CD4-positive, alpha-beta T cell treated with Interleukin-6 at 100 ng/mL for 8 hours (primary cell): ENCODE measurements around the gene MAML3.
A peak's percentile ranks its signal among the peaks of the same experiment; 100 is the strongest.

Experiments
- DNase-seq: peaks from one replicate; pipeline ENCODE4 v3.0.0-alpha.2; 2020; ENCODE audit warnings: mixed read lengths, low spot score

Gene MAML3

DNA sequence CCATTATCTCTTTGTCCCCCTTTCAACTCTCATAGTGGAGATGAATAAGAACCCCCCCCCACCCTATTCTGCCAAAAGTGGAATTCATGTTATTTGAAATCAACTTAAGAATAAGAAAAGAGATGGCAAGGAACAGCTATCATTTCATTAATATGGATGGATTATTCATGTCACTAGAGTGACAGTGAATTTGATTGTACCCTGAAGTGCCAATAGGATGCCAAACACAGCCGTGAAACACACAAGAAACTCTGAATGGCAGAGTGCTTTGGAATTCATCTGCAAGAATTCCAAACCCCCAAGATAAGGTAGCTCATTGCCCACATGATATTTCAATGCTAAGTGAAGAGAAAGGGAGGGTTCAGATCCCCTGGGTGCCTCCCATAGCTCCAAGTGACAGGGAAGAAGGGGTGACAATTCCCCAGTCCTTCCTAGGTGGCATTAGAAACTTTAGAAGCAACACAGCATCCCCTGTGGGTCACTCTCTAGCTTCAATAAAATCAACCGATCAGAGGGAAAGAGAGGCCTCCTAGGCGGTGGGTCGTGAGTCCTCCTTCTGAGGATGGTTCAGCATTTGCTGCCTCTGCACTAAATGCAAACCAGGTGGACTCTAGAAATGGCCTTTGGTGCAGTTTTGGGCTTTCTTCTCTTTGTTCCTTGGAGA lies 404.0 kb downstream of the MAML3 start:
- no peak for DNase-seq

DNA sequence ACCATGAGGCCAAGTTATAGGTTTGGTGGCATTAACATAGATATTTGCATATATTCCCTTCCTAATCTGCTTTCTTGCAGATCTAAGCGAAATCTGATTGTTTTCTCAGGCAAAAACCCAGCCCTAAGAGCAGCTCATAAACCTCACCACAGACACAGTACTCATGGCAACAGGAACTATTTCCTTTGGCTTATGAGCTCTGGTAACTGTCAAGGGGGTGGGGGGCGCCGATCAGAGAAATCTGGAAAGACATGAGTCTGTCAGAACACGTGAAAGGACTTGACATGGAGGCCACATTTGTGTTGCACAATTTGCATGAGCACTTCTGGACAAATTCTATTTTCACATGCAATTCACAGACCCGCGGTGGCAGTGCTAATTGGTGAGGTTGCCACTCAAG lies 404.6 kb downstream of the MAML3 start:
- no peak for DNase-seq

DNA sequence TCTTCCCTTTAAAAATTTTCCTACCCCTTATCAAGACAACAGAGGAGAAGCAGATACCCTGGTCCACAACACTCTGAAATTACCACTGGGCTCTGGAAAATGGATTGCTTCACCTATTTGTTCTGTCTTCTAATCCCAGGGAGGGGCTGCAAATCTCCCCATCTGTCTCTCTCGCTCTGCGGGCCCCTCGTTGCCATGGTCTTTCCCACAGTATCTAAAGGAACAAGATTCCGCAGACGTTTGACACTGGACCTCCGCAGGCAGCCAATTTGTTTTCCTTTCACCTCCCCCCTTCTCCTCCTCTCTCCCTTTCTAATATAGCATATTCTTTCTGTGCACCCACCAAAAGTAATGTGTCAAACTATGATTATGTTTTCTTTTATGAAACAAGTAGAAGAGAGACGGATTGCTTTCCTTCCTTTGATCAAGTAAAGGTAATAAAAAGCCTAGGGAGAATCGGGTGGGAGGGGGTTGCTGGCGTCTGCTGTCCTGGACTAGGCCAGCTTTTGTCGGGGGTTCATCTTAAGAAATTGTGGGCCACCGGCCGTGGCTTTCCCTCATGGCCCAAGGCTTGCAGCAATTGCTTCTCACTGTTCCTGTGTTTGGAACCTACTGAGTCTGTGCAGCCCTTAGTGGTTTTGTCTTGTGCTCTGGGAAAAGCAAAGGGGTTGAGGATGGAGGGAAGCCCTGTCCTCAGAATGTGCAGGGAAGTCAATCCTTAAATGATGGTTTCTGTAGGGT lies 407.4 kb downstream of the MAML3 start:
- DNase-seq = no peak

DNA sequence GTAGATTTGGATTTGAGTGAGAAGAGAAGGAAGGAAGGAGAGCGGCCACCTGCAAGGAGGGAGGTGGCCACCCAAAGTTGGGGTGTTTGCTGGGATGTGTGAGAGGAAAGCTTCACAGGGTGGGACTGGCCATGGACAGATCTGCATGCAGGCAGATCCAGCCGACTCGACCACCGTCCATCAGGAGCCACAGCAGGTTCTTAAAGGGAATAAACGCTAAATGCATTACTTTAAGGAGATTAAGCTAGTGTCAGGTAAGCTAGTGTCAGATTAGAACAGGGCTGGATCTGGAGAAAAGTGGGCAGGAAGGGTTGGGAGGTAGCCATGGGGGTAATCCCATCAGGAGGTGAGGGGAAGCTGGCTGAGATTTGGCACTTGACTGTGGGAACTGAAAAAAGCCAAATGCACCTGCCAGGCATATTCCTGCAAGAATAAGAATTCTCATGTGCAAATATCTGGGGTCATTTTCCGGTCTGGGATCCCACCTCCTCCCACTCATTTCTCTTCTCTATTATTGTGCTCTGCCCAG lies 408.8 kb downstream of the MAML3 start:
- DNase-seq = no peak

DNA sequence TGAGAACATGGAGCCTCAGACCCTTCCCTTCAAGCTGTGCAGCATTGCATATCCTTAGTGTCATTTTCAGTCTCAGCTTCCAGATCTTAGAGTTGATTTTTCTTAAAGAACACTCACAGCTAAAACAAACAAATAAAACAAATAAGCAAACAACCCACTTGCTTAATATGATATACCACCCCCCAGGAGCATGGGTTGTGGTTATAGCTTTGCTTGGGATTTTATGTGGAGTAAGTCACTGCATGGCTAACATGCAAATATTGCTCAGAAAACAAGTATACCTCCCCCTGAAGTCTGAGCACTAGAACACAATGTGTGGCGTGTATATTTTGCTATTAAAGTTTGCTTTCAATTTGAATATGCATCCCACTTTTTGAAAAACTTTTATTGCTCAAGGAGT lies 409.8 kb downstream of the MAML3 start:
- DNase-seq = no peak

DNA sequence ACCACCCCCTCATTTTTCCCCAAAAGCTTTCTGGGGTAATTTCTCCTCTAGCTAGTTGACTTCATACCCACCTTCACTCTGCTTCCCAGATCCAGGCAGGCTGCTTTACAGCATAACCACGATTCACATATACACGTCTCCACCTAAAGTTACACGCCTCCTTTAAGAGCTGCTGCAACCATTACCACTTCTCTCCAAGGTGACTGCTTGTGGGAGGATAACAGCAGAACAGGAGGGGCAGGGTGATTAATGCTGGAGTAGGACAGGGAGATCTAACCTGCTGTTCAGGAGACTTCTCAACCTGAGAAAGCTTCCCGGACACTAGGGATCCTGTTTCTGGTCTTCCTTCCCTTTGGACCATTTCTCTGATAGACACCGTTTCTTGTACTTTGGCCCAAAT lies 411.0 kb downstream of the MAML3 start:
- DNase-seq = no peak

DNA sequence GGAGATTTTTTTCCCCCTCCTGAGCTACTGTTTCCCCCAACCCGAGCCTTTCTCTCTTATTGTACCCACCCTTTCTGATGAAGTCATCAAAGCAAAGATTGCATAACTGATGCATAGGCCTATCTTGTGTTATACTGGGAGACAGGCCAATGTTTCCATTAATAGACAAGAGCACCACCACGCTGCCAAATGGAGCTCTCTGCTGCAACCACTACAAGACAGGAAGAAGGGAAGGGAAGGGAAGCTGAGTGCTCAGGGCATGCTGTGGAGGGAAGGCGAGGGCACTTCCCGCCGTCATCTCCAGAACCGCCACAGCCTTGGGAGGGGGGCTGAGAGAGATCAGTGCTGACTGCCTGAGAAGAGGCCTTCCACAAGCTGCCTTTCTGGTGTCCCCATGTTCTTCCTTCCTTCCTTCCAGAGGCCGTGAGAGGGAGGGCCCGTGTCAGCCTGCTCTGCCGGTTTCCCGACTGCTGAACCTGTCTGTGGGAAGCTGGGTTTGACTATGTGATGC lies 413.4 kb downstream of the MAML3 start:
- DNase-seq = no peak

DNA sequence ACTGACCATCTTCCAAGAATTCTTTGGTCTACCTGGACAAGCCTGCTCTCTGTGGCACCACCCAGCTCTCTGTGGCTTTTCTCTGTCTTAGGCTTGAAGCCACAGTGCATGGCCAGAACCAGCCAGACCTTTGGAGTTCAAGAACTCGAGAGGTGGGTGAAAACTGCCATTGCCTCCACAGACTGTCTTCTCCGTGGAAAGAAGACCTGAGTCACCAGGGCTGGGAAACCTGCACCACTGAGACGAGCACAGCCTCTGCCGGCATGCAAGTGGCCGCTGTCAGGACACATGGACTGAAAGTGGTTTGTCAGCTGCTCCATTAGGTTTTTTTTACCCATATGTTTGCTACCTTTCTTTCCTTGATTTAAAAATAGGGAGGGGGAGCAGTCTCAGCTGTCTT lies 413.9 kb downstream of the MAML3 start:
- DNase-seq = no peak

DNA sequence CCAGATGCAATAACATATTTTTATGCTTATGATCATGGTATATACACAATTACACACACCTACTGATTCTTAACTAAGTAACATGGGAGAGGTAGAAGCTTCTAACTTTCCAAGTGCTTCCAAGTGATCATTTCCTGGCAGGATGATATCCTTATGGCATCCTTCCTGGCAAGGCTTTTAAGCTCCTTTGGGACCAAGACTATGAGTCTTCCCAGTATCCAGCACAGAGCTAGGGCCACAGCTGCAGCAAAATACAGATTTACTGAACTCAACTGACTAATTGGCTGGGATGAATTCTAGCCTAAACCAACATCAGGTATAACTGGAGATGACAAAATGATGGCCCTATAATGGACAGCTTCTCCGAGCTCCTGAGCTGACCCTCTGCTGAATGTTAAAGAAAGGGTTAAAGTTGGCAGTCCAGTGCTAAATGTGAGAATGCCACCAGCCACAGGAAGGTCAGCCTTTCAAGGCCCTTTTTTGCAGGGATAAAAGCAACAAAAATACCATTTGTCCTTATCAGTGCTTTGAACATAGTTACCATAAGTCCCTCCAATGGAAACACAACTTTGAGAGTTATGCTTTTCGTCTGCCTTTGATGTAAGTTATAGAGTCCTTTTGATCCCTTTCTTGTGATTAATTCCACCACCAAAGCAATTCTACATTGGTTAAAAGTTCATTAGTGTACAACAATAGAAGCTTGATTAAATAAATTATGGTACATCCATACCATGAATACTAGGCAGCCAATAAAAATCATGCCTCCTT lies 415.0 kb downstream of the MAML3 start:
- DNase-seq = no peak

DNA sequence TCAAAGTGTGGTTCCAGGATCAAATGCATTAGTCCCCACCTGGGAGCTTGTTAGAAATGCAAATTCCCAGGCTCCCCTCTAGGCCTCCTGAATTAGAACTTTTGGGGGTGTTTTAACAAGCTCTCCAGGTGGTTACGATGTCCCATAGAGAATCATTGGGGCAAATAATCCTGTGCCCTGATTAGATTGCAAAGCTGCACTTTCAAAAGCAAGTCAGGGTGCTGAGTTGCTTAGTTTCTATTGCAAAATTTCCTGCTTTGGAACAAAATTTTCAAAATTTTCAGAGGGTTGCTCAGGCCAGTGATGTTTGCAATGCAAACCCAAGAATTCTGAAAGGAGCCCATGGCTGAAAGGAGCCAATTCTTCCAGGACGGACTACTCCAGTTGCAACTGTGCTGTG lies 417.3 kb downstream of the MAML3 start:
- no peak for DNase-seq

DNA sequence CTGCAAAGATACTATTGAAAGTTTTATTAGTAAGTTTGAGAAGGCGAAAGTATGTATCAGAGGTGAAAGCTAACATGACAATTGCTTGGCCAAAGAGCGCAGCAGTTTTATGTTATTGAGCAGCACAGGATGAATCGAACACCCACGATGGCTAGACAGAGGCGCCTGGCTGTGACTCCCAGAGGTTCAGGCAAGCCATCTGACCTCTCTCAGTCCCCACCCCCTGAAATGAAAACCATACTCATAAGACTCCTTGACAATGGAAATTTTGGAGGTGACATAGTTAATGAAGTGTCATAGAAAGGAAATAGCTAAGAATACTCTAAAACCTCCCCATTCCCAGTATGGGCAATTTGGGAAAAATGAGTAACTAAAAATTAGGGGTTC lies 417.7 kb downstream of the MAML3 start:
- DNase-seq = no peak

DNA sequence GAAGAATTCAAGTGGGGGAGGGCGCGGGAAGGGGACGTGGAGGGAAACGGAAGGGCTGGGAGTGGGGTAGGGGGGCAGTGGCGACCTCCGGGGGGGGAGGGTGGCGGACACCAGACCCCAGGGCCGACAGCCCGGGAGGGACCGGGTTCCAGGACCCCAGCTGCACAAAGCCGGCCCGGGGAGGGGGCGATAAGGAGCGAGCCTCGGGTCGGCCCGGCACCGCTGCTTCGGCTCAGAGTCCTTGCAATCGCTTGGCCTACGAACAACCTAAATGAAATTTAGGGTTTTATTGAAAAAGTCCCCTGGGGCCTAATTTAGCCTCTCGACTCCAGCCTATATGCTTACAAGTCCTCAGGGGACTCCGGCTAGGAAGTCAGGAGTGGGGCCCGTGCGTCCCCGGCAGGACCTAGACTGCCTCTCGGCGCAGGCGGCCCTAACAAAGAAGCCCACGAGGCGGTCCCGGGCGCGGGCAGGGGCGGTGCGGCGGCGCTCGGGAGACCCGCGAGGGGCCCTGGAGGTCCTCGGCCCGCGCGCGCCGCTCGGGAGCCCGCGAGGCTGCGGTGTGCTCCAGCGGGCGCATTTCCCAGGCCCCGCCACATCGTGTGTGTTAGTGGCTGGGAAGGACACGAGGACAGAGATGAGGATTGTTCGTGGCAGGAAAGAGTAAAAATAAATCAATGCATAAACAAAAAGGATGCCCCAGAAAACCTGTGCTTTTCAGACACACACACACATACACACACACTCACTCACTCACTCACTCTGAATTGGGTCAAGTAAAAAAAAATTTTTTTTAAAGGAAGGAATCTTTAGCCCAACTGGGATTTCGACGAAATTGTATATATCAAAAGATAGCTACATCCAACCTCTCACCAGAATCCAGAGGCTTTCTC lies 418.4 kb downstream of the MAML3 start:
- no peak for DNase-seq

DNA sequence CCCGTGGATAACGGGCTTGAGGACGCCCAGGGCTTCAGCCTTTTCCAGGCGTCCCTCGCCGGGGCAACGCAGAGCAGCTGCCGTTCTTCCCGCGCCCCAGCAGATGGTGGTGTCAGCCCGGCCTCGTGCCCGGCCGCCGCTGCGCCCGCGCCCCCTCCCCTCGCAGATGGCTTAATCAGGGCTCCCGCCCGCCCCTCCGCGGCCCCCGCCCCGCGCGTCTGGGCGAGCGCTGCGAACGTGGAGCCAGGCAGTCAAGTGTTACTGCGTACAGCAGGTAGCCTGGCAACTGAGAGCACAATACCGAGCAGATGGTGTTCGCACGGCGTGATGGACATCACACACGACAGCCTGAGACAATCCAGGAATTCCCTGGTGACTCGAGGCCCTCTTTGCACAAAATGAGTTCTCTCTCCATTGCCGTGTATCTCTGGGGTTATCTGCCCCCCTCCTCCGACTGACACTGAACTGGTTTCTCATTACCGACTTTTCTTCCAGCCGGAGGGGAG lies 419.1 kb downstream of the MAML3 start:
- peak; percentile 29 for DNase-seq

DNA sequence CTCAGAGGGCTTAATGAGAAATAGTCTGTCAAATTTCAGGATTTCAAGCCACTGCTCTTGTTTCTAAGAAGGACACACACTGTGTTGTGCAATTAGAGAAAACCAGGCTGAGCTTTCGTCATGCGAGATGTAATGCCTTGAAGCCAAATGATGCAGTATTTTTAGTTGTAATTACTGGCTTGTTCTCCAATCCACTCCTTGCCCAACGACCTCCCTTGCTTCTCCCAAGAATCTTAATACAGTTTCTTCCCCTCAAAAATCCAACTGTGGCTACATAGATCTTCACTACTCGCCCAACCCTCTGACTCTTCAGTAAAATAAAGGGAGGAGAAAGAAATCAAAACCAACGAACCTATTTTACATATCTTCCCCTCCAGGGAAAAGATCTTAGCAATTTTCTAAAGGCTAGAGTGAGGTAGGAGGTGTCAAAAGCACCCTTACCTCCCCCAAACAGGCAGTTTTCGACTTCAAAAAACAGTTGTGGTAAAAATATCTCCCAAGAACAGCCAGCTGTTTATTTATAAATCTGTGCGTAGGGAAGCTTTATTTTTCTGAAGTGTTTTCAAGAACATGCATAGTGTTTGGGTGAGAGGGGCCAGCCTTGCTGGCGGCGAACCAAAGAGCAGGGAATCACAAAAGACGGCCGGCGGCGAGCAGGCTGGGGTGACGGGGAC lies 419.6 kb downstream of the MAML3 start:
- no peak for DNase-seq

DNA sequence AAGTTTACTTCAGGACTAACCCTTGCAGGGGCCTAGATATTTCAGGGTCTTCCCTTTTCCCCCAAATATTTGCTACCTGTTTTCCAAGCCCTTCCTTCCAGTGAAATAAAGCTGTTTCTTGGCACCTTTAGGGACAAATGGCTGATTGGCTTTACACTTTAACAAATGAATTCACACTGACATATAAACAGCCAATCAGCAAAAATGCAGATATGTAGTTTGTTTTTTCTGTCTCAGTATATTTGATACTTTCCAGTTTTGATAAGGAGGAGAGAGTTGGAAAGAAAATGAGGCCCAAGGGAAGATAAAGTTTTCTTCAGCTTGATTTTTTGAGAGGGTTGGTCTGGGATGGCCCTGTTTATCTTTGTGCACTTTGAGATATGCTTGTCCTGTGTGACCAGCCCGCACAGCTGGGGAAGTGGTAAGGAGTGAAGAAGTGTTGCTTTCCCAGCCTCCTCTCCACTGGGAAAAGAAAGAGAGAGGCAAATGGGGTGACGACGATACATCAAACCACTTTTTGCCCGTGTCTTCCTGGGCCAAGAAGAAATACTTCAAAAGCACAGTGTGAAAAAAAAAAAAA lies 420.9 kb downstream of the MAML3 start:
- DNase-seq = no peak

DNA sequence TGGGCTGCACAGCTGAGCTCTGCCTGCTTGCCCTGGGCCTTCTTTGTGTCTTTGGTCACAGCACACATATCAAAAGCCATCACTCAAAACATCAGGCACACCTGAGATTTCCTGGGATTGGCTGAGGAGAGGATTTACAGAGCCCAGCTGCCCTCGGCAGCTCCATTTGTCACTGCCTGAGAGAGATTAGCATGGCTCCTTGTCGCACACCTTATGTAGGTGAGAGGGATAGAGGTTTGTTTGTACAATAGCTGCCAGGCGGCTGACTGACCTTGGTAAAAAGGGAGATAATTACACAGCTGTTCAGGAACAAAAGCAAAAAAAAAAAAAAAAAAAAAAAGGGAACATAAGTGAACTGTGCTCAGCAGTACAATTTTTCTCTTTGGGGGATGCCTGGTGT lies 425.1 kb downstream of the MAML3 start:
- no peak for DNase-seq

DNA sequence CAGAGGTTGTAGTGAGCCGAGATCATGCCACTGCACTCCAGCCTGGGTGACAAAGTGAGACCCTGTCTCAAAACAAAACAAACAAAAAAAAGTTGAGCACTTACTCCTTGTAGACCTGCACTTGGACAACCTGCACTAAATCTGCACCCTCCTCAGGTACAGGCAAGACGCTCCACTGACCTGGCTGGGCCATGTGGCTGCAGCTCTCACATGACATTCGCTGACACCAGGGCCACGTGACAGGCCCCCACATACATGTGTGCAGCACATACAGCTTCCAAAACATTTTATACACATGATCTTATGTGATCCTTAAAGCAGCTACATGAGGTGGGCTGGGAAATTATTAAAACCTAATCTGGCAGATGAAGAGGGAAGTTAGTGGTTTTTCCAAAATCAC lies 425.8 kb downstream of the MAML3 start:
- DNase-seq = no peak

DNA sequence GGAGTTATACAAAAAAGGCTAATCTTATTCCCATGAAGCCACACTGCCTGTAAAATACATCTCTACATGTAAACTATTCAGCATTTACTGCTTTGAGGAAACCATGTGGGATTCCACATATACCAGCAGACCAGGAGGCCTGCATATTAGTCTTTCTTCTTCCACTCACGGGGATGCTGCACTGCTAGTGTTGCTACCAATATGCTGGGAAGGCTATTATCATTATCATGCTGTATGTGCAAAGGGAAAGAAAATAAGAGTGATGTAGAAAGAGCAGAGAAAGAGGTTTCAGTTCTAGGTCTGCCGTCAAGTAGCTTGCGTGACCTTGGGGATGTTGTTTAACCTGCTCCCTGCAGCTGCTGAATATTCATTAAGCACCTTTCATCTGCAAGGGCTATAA lies 427.4 kb downstream of the MAML3 start:
- DNase-seq = no peak

DNA sequence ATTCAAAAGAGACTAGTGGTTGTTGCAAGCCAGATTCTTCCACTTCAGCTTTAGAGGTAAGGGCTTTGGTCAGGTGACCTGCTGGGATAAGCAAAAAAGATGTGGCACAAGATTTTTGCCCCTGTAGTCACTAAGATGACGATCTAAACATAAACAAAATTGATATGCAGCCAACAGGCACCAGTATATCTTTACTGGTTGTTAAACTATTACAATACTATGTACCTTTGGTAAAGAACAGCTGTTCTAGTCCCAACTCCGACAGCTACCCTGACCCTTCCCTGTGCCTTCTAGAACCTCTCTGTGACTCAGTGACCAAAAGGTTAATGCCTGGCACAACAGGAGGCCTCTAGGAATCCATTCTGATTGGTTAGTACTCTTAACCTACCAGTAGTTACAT lies 428.7 kb downstream of the MAML3 start:
- no peak for DNase-seq

DNA sequence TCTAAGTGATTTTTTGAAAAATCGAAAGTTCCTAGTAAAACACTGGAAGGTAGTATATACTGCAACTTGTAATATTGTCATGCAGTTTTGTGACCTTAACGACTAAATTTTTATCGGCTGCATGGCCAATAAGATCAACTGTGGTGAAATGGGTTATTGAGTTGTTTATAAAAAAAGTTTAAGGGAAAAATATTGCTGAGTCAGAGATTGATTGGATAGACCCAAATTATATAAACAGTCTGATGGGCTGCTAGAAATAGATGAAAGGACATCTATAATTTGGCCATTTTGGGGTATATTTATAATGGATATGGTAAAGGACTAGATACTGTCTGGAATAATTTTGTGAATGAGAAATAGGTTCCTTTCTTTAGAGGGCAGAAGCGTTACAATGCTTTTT lies 432.2 kb downstream of the MAML3 start:
- DNase-seq = no peak

DNA sequence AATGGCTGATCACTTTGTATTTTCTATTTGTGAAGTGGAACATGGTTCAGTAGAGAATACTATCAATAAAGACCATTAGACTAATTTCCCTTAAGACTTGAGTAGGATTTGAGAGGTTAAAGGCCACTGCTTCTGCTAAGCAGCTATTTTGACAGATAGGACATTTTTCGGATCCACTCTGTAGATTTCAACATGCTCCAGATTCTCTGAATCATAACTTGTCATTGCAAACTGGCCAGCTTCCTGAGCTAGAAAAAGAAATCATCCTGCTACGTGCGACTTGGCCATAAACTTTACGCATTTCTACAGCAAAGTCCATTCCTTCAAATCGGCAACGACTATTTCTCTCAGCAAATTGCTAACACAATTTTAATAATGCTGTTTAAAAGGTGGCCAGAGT lies 433.2 kb downstream of the MAML3 start:
- DNase-seq = no peak
